ENCODE measurements around the gene FBXL14.

The FBXL14 gene

DNA sequence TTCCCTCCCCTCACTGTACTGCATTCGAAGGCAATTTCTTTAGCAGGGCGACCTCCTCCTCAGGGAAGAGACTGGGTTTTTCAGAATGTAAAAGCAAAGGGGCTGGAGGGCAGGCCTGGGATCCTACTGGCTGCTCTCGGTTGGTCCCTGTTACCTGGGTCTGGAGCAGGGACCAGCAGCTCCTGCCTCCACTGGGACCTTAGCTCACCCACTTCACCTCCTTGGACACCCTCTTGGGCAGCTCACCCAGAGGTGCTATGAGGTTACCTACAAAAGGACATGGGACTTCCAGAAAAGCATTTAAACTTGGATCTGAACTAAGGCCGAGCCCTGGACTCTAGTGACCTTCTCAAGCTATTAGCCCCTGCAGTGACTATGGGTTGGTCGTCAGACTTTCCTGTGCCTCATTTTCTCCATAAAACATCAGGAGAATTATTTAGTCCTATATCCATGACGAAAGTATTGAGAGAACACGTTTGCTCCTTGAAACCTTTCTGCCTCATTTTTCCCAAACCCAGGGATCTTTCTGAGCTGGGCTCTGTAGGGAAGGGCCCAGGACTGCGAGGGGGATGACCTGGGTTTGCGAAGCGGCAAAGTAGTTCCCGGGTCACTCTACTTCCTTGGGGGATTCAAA lies 65.0 kb downstream of the FBXL14 start:
- TF ChIP-seq, protein P1, sequence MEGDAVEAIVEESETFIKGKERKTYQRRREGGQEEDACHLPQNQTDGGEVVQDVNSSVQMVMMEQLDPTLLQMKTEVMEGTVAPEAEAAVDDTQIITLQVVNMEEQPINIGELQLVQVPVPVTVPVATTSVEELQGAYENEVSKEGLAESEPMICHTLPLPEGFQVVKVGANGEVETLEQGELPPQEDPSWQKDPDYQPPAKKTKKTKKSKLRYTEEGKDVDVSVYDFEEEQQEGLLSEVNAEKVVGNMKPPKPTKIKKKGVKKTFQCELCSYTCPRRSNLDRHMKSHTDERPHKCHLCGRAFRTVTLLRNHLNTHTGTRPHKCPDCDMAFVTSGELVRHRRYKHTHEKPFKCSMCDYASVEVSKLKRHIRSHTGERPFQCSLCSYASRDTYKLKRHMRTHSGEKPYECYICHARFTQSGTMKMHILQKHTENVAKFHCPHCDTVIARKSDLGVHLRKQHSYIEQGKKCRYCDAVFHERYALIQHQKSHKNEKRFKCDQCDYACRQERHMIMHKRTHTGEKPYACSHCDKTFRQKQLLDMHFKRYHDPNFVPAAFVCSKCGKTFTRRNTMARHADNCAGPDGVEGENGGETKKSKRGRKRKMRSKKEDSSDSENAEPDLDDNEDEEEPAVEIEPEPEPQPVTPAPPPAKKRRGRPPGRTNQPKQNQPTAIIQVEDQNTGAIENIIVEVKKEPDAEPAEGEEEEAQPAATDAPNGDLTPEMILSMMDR (IDR thresholded peaks at IDR 0.05; ENCODE audit: borderline replicate concordance, control extremely low read depth, extremely low read depth, insufficient read depth, missing control alignments), result no peak
- in situ Hi-C loops (cut with MboI; ENCODE audit: low sequenced_read_pairs, unreplicated experiment), result no loop called here
- DNase-seq (ENCODE audit: low spot score), result no peak

DNA sequence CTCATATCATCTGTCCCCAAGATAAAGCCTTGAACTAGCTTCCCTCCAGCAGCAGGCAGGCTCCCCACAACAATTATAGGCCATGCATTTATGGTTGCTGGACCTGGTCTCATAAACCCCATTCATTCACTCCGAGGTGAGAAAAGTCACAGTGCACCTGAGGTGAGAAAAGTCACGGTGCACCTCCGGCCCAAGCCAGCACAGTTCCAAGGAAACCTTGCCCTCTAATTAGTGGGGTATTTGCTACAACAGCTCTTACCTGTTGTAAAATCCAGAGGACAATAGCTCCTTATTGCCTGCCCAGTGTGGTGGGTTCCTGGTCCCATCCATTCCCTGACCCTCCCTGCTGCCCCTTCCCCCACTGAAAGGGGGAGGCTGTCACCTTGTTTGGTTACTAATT lies 65.6 kb downstream of the FBXL14 start:
- in situ Hi-C loops (cut with MboI; ENCODE audit: low sequenced_read_pairs, unreplicated experiment), result no loop called here
- TF ChIP-seq, protein P1 (IDR thresholded peaks at IDR 0.05; ENCODE audit: borderline replicate concordance, control extremely low read depth, extremely low read depth, insufficient read depth, missing control alignments), result no peak
- no peak for DNase-seq (ENCODE audit: low spot score)

DNA sequence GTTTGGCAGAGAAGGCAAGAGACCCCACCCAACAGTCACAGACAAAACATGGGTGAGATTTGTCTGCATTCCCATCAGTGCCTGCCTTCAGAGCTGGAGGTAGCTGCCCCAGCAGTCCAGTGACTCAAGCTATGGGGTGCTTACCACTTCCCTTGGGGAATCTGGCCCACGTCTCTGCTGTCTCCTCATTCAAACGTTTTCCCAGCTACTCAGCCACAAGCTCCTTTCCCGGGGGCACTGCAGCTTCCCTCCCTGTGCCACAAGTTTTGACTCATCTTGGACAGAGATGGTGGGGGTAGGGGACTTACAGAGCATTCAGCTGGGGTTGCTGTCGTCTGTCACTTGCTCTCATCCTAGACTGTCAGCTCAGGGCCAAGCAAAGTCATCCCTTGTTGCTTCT lies 66.6 kb downstream of the FBXL14 start:
- in situ Hi-C loops (cut with MboI; ENCODE audit: low sequenced_read_pairs, unreplicated experiment), result no loop called here
- TF ChIP-seq, protein P1 (IDR thresholded peaks at IDR 0.05; ENCODE audit: borderline replicate concordance, control extremely low read depth, extremely low read depth, insufficient read depth, missing control alignments), result no peak
- no peak for DNase-seq (ENCODE audit: low spot score)

DNA sequence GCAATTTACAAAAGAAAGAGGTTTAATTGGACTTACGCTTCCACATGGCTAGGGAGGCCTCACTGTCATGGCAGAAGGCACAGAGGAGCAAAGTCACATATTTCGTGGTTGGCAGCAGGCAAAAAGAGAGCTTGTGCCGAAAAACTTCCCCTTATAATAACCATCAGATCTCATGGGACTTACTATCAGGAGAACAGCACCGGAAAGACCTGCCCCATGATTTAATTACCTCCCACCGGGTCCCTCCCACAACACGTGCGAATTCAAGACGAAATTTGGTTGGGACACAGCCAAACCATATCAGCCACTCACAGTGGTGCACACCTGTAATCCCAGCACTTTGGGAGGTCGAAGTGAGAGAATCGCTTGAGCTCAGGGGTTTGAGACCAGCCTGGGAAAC lies 68.5 kb downstream of the FBXL14 start:
- TF ChIP-seq, protein P1 (IDR thresholded peaks at IDR 0.05; ENCODE audit: borderline replicate concordance, control extremely low read depth, extremely low read depth, insufficient read depth, missing control alignments), result no peak
- DNase-seq (ENCODE audit: low spot score), result no peak
- in situ Hi-C loops (cut with MboI; ENCODE audit: low sequenced_read_pairs, unreplicated experiment), result no loop called here

DNA sequence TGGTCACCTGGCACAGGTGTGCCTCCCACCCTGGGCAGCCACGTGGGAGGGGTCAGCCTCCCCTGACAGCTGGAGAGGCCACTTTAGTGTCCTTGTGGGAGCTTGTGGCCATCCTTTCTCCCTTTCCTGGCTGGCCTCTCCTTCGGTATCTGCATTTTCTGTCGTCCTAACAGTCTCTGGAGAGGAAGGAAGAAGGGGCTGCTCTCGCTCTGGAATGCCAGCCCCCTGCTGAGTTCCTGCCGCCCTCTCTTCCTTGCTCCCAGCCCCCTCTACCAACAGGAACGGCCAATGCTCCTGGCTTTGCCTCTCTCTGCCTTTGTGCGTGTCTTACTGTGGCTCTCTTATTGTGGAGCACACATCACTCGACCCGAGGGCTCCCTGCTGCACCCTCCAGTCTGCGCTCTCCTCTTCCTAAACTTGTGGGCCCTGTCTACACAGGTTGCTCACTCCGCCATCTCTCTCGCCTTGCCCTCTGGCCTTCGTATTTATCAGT lies 70.8 kb downstream of the FBXL14 start:
- in situ Hi-C loops (cut with MboI; ENCODE audit: low sequenced_read_pairs, unreplicated experiment), result no loop called here
- TF ChIP-seq, protein P1 (IDR thresholded peaks at IDR 0.05; ENCODE audit: borderline replicate concordance, control extremely low read depth, extremely low read depth, insufficient read depth, missing control alignments), result no peak
- DNase-seq (ENCODE audit: low spot score), result no peak

DNA sequence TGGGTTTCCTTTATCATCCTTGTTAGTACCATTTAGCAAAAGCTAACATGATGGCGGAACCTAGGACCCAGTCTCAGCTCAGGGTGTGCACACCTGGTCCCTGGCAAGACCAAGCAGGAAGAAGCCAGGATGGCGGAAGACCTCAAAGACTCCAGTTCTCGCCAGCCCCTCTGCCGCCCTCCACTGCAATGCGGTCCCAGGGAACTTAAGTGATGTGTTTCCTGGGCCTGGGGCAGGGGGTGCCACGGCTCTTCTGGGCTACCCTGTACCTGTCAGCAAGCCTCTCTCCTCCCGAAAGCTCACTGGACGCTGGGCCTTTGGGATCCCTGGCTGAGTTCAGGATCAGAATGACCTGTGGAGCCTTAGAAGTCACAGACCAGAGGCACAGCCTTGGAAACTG lies 71.3 kb downstream of the FBXL14 start:
- TF ChIP-seq, protein P1 (IDR thresholded peaks at IDR 0.05; ENCODE audit: borderline replicate concordance, control extremely low read depth, extremely low read depth, insufficient read depth, missing control alignments), result no peak
- no peak for DNase-seq (ENCODE audit: low spot score)
- in situ Hi-C loops (cut with MboI; ENCODE audit: low sequenced_read_pairs, unreplicated experiment), result no loop called here

All from GM13976 (cell line).